Measurements from ENCODE around the gene RFK.
"Not testable (repeated sequence)": the region's sequence is repeated elsewhere in the genome, so short reads cannot be mapped to it uniquely, and the experiment has no call there.

Gene RFK

GRCh38 chr9:76370396-76371023 lies 23.7 kb downstream of the RFK start:
- Histone ChIP-seq H3K36me3 (ENCODE audit: control insufficient read depth, insufficient read depth, low read length) (no peaks in the 10 kb centered on the region), H3K4me3 (ENCODE audit: low read depth, low read length) (no peak overlapping the region), H3K27me3 (ENCODE audit: control insufficient read depth, insufficient read depth, low read length) (no peaks in the 10 kb centered on the region), H3K27ac (ENCODE audit: low read depth, low read length) (no peak overlapping the region), H3K9ac (ENCODE audit: low read length) (no peak overlapping the region), H3K4me1 (ENCODE audit: control insufficient read depth, insufficient read depth, low read length) (0 out of 2 replicates have a peak, but pooled peaks cover 5% of the 10 kb centered on the region), H3K9me3 (ENCODE audit: control insufficient read depth, insufficient read depth, low read depth, low read length) (no peaks in the 10 kb centered on the region)

GRCh38 chr9:76369583-76369982 lies 24.6 kb downstream of the RFK start:
- Histone ChIP-seq H3K27me3 (ENCODE audit: control insufficient read depth, insufficient read depth, low read length) (no peaks in the 10 kb centered on the region), H3K9me3 (ENCODE audit: control insufficient read depth, insufficient read depth, low read depth, low read length) (no peaks in the 10 kb centered on the region), H3K4me3 (ENCODE audit: low read depth, low read length) (no peak overlapping the region), H3K36me3 (ENCODE audit: control insufficient read depth, insufficient read depth, low read length) (no peaks in the 10 kb centered on the region), H3K4me1 (ENCODE audit: control insufficient read depth, insufficient read depth, low read length) (peaks cover 8% of the 10 kb centered on the region; the same call in 1 of the 2 replicates), H3K9ac (ENCODE audit: low read length) (no peak overlapping the region), H3K27ac (ENCODE audit: low read depth, low read length) (no peak overlapping the region)

DNA sequence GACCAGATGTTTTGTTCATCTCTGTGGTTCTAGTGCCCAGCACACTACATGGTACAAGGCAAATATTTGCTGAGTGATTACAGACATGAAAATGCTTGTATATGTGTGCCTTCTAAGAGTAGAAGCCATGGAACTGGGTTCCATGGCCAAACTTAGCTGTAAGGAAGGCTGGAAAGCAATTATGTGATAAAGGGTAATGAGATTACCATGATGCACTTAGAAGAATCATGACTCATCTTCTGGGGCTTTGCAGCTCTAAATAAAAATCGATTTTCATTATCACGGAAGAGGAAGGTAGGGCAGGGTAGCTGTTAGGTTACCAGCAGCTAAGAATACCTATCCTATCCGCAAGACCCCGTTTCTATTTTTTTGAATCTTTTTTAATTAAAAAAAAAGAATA lies 28.0 kb downstream of the RFK start:
- Histone ChIP-seq H3K9me3 (ENCODE audit: control insufficient read depth, insufficient read depth, low read depth, low read length) (no peaks in the 10 kb centered on the region), H3K4me3 (ENCODE audit: low read depth, low read length) (no peak overlapping the region), H3K36me3 (ENCODE audit: control insufficient read depth, insufficient read depth, low read length) (no peaks in the 10 kb centered on the region), H3K4me1 (ENCODE audit: control insufficient read depth, insufficient read depth, low read length) (peaks cover 4% of the 10 kb centered on the region; the same call in 1 of the 2 replicates), H3K27ac (ENCODE audit: low read depth, low read length) (no peak overlapping the region), H3K9ac (ENCODE audit: low read length) (no peak overlapping the region), H3K27me3 (ENCODE audit: control insufficient read depth, insufficient read depth, low read length) (no peaks in the 10 kb centered on the region)

GRCh38 chr9:76365028-76365427 lies 29.2 kb downstream of the RFK start:
- H3K36me3 ChIP-seq (ENCODE audit: control insufficient read depth, insufficient read depth, low read length), result no peaks in the 10 kb centered on the region
- H3K9ac ChIP-seq (ENCODE audit: low read length), result no peak overlapping the region
- H3K27me3 ChIP-seq (ENCODE audit: control insufficient read depth, insufficient read depth, low read length), result no peaks in the 10 kb centered on the region
- 0 out of 2 replicates have a peak overlapping the region, but pooled peaks have one; percentile 14 for H3K27ac ChIP-seq (ENCODE audit: low read depth, low read length)
- H3K4me3 ChIP-seq (ENCODE audit: low read depth, low read length), result no peak overlapping the region
- H3K9me3 ChIP-seq (ENCODE audit: control insufficient read depth, insufficient read depth, low read depth, low read length), result no peaks in the 10 kb centered on the region
- peaks cover 4% of the 10 kb centered on the region; the same call in 1 of the 2 replicates for H3K4me1 ChIP-seq (ENCODE audit: control insufficient read depth, insufficient read depth, low read length)

DNA sequence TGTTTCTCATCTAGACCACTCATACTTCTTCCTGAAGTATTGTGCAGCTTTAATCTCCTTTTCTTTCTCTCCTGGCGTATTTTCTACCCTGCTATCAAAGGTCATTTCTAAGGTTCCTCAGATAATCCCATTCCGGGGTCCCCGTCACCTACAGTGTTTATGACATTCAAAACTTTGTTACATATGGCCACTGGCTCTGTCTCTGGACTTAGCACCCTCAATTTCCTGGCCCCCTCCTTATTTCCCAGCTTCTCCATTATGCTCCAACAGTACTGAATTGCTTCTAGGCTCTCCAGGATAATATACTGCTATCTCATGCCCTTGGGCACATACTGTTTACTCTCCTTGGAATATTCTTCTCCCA lies 31.2 kb downstream of the RFK start:
- peaks cover 4% of the 10 kb centered on the region; the same call in 1 of the 2 replicates for H3K4me1 ChIP-seq (ENCODE audit: control insufficient read depth, insufficient read depth, low read length)
- H3K4me3 ChIP-seq (ENCODE audit: low read depth, low read length), result no peak overlapping the region
- H3K36me3 ChIP-seq (ENCODE audit: control insufficient read depth, insufficient read depth, low read length), result no peaks in the 10 kb centered on the region
- no peak overlapping the region for H3K27ac ChIP-seq (ENCODE audit: low read depth, low read length)
- H3K9me3 ChIP-seq (ENCODE audit: control insufficient read depth, insufficient read depth, low read depth, low read length), result no peaks in the 10 kb centered on the region
- no peak overlapping the region for H3K9ac ChIP-seq (ENCODE audit: low read length)
- no peaks in the 10 kb centered on the region for H3K27me3 ChIP-seq (ENCODE audit: control insufficient read depth, insufficient read depth, low read length)

GRCh38 chr9:76362332-76363031 lies 31.7 kb downstream of the RFK start:
- not testable (repeated sequence) for H3K27me3 ChIP-seq (ENCODE audit: control insufficient read depth, insufficient read depth, low read length)

GRCh38 chr9:76359766-76360165 lies 34.5 kb downstream of the RFK start:
- Histone ChIP-seq H3K9ac (ENCODE audit: low read length) (no peak overlapping the region), H3K36me3 (ENCODE audit: control insufficient read depth, insufficient read depth, low read length) (no peaks in the 10 kb centered on the region), H3K27ac (ENCODE audit: low read depth, low read length) (no peak overlapping the region), H3K4me1 (ENCODE audit: control insufficient read depth, insufficient read depth, low read length) (no peaks in the 10 kb centered on the region; the same call in 1 of the 2 replicates), H3K27me3 (ENCODE audit: control insufficient read depth, insufficient read depth, low read length) (no peaks in the 10 kb centered on the region), H3K9me3 (ENCODE audit: control insufficient read depth, insufficient read depth, low read depth, low read length) (no peaks in the 10 kb centered on the region), H3K4me3 (ENCODE audit: low read depth, low read length) (no peak overlapping the region)

More at GRCh38 chr9:76362332-76363031, 31.7 kb downstream of the RFK start:
- not testable (repeated sequence) for H3K27ac ChIP-seq (ENCODE audit: low read depth, low read length); H3K36me3 ChIP-seq (ENCODE audit: control insufficient read depth, insufficient read depth, low read length); H3K4me1 ChIP-seq (ENCODE audit: control insufficient read depth, insufficient read depth, low read length); H3K4me3 ChIP-seq (ENCODE audit: low read depth, low read length); H3K9ac ChIP-seq (ENCODE audit: low read length); H3K9me3 ChIP-seq (ENCODE audit: control insufficient read depth, insufficient read depth, low read depth, low read length)

GRCh38 chr9:76359365-76359764 lies 34.9 kb downstream of the RFK start:
- Histone ChIP-seq H3K27me3 (ENCODE audit: control insufficient read depth, insufficient read depth, low read length) (no peaks in the 10 kb centered on the region), H3K27ac (ENCODE audit: low read depth, low read length) (no peak overlapping the region), H3K4me1 (ENCODE audit: control insufficient read depth, insufficient read depth, low read length) (no peaks in the 10 kb centered on the region), H3K9me3 (ENCODE audit: control insufficient read depth, insufficient read depth, low read depth, low read length) (no peaks in the 10 kb centered on the region), H3K36me3 (ENCODE audit: control insufficient read depth, insufficient read depth, low read length) (no peaks in the 10 kb centered on the region), H3K9ac (ENCODE audit: low read length) (no peak overlapping the region), H3K4me3 (ENCODE audit: low read depth, low read length) (no peak overlapping the region)

DNA sequence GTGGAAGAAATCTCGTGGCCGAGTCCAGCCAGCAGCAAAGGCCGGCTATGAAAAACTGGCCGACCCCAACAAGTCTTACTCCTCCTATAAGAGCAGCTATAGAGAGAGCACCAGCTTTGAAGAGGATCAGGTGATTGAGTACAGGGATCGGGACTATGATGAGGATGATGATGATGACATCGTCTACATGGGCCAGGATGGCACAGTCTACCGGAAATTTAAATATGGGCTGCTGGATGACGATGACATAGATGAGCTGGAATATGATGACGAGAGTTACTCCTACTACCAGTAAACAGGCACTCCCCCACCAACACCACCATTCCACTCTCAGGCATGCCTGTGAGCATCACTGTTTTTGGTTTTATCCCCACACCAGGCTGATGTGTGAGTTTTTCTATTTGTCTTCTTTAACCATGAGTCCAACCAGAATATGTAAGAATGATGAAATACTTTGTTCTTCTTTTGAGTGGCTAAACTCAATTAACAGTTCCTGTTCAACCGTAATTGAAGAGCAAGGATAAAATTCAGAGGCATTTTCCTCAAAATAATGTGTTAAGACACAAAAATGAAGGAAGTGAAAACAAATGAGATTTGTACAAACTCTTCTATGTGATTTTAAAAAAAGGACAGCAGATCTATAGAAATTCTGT lies 35.5 kb downstream of the RFK start:
- H3K9ac ChIP-seq (ENCODE audit: low read length), result no peak overlapping the region
- H3K27me3 ChIP-seq (ENCODE audit: control insufficient read depth, insufficient read depth, low read length), result no peaks in the 10 kb centered on the region
- H3K36me3 ChIP-seq (ENCODE audit: control insufficient read depth, insufficient read depth, low read length), result no peaks in the 10 kb centered on the region
- no peak overlapping the region for H3K27ac ChIP-seq (ENCODE audit: low read depth, low read length)
- H3K4me1 ChIP-seq (ENCODE audit: control insufficient read depth, insufficient read depth, low read length), result no peaks in the 10 kb centered on the region
- H3K9me3 ChIP-seq (ENCODE audit: control insufficient read depth, insufficient read depth, low read depth, low read length), result no peaks in the 10 kb centered on the region
- no peak overlapping the region for H3K4me3 ChIP-seq (ENCODE audit: low read depth, low read length)

DNA sequence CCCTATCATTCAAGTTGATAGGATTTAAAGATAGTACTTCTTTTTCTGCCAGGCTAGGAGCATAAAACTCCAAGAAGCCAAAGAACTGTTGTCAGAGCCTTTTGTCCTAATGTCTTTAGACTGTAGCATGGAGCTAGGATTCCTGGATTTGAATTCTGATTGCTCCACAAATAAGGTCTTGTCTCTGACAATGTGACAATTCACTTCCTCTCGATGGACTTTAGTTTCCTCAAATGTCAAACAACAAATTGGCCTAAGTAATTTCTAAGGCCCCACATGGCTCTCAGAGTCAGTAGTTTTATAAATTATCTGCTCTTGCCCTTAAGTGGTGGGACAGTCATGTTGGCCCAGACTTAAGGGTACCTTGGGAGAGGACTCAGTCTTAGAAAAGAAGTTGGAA lies 36.7 kb downstream of the RFK start:
- H3K9ac ChIP-seq (ENCODE audit: low read length), result no peak overlapping the region
- no peaks in the 10 kb centered on the region for H3K27me3 ChIP-seq (ENCODE audit: control insufficient read depth, insufficient read depth, low read length)
- no peaks in the 10 kb centered on the region for H3K4me1 ChIP-seq (ENCODE audit: control insufficient read depth, insufficient read depth, low read length)
- H3K36me3 ChIP-seq (ENCODE audit: control insufficient read depth, insufficient read depth, low read length), result no peaks in the 10 kb centered on the region
- no peak overlapping the region for H3K27ac ChIP-seq (ENCODE audit: low read depth, low read length)
- H3K9me3 ChIP-seq (ENCODE audit: control insufficient read depth, insufficient read depth, low read depth, low read length), result no peaks in the 10 kb centered on the region
- no peak overlapping the region for H3K4me3 ChIP-seq (ENCODE audit: low read depth, low read length)

DNA sequence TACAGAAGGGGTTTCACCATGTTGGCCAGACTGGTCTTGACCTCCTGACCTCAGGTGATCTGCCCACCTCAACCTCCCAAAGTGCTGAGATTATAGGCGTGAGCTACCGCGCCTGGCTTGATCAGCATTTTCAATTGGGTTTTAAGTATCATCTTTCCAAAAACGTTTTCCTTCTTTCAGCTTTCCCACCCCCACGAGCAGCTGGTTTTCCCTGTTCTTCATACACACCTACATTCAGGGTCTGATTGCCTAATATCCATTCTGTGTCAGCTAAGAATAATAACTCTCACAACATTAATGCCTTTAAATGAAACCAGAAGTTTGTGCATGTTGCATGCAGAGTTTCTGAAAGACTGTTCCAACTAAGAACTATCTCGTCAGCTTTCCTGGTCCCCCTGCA lies 38.3 kb downstream of the RFK start:
- H3K36me3 ChIP-seq (ENCODE audit: control insufficient read depth, insufficient read depth, low read length), result no peaks in the 10 kb centered on the region
- no peak overlapping the region for H3K9ac ChIP-seq (ENCODE audit: low read length)
- H3K4me1 ChIP-seq (ENCODE audit: control insufficient read depth, insufficient read depth, low read length), result no peaks in the 10 kb centered on the region
- no peaks in the 10 kb centered on the region for H3K9me3 ChIP-seq (ENCODE audit: control insufficient read depth, insufficient read depth, low read depth, low read length)
- no peak overlapping the region for H3K27ac ChIP-seq (ENCODE audit: low read depth, low read length)
- H3K4me3 ChIP-seq (ENCODE audit: low read depth, low read length), result no peak overlapping the region
- no peaks in the 10 kb centered on the region for H3K27me3 ChIP-seq (ENCODE audit: control insufficient read depth, insufficient read depth, low read length)

Measured in HUES6 (cell line).